Neural cell (in vitro differentiated cells): ENCODE measurements around the gene CCNI2. TPM values are rescaled to one million over a fixed set of nuclear protein-coding genes. Genes with fewer than 3 reads are reported as not detected.

Experiments used
- H2AFZ ChIP-seq: fragments of 200-600, 300-800 bp; sonication (generic), shearing (Covaris generic); 2 replicates; pipeline ENCODE4 v1.6.0; 2014; ENCODE audit warnings: low read depth, mild to moderate bottlenecking, antibody characterized with exemption, low read length, moderate library complexity
- H3F3A ChIP-seq: fragments of 200-600 bp; shearing (Covaris generic); 2 replicates; pipeline ENCODE4 v1.6.1; 2016; ENCODE audit warnings: mild to moderate bottlenecking, moderate library complexity, mixed read lengths, antibody characterized with exemption, low read length; ENCODE audit not compliant: insufficient read depth, poor library complexity, severe bottlenecking
- H3K27ac ChIP-seq: fragments of 200-600, 300-800 bp; sonication (generic), shearing (Covaris generic); 2 replicates; pipeline ENCODE4 v1.5.1; 2014; ENCODE audit warnings: mild to moderate bottlenecking, low read length, moderate library complexity
- H3K27me3 ChIP-seq: fragments of 300-800, 200-600 bp; sonication (generic), shearing (Covaris generic); 2 replicates; pipeline ENCODE4 v1.6.0; 2014; ENCODE audit warnings: mild to moderate bottlenecking, low read depth, low read length, moderate library complexity; ENCODE audit not compliant: insufficient read depth
- H3K36me3 ChIP-seq: fragments of 300-800, 200-600 bp; sonication (generic), shearing (Covaris generic); 2 replicates; pipeline ENCODE4 v1.5.1; 2014; ENCODE audit warnings: mild to moderate bottlenecking, antibody characterized with exemption, low read length, moderate library complexity; ENCODE audit not compliant: insufficient read depth
- H3K4me2 ChIP-seq: fragments of 300-800, 200-600 bp; sonication (generic), shearing (Covaris generic); 2 replicates; pipeline ENCODE4 v1.6.0; 2014; ENCODE audit warnings: mild to moderate bottlenecking, low read length
- H3K4me3 ChIP-seq: fragments of 300-800, 200-600 bp; sonication (generic), shearing (Covaris generic); 2 replicates; pipeline ENCODE4 v1.5.1; 2014; ENCODE audit warnings: mild to moderate bottlenecking, low read length, moderate library complexity
- H3K79me2 ChIP-seq: fragments of 200-600 bp; shearing (Covaris generic); replicated peaks from 2 replicates; pipeline ENCODE4 v1.6.0; 2014; ENCODE audit warnings: mild to moderate bottlenecking, low read length, moderate library complexity; ENCODE audit not compliant: insufficient read depth
- H3K9ac ChIP-seq: fragments of 300-800, 200-600 bp; sonication (generic), shearing (Covaris generic); 2 replicates; pipeline ENCODE4 v1.6.1; 2016; ENCODE audit warnings: mild to moderate bottlenecking, low read length, mixed read lengths
- H3K9me2 ChIP-seq: fragments of 200-600 bp; shearing (Covaris generic); 2 replicates; pipeline ENCODE4 v1.6.1; 2016; ENCODE audit warnings: mild to moderate bottlenecking, low read length, mixed read lengths; ENCODE audit not compliant: insufficient read depth
- H3K9me3 ChIP-seq: fragments of 200-600, 300-800 bp; sonication (generic), shearing (Covaris generic); 2 replicates; pipeline ENCODE4 v1.6.1; 2016; ENCODE audit warnings: mild to moderate bottlenecking, mixed run types, low read length, moderate library complexity, mixed read lengths
- H4K20me1 ChIP-seq: fragments of 200-600 bp; shearing (Covaris generic); 2 replicates; pipeline ENCODE4 v1.6.1; 2016; ENCODE audit warnings: mild to moderate bottlenecking, mixed run types; ENCODE audit not compliant: insufficient read depth
- EP300 ChIP-seq: fragments of 450-650 bp; conservative IDR thresholded peaks from 2 replicates; pipeline ENCODE4 v1.6.1; 2014; ENCODE audit warnings: antibody characterized with exemption, mild to moderate bottlenecking, moderate library complexity; ENCODE audit not compliant: poor library complexity, severe bottlenecking
- EZH2 ChIP-seq: fragments of 200-600, 300-800 bp; shearing (Covaris generic), sonication (generic); IDR thresholded peaks from 2 replicates; pipeline ENCODE4 v1.6.1; 2014; ENCODE audit warnings: antibody characterized with exemption, low read length, borderline replicate concordance, mild to moderate bottlenecking; ENCODE audit not compliant: insufficient read depth, poor library complexity, severe bottlenecking
- MXI1 ChIP-seq: fragments of 450-650 bp; conservative IDR thresholded peaks from 2 replicates; pipeline ENCODE4 v1.6.1; 2014; ENCODE audit warnings: antibody characterized with exemption, mild to moderate bottlenecking; ENCODE audit not compliant: poor library complexity, severe bottlenecking
- POLR2AphosphoS5 ChIP-seq: IDR thresholded peaks from 2 replicates; pipeline ENCODE4 v1.6.1; 2012
- RAD21 ChIP-seq: fragments of 450-650 bp; conservative IDR thresholded peaks from 2 replicates; pipeline ENCODE4 v1.6.1; 2014; ENCODE audit warnings: antibody characterized with exemption, mild to moderate bottlenecking, moderate library complexity
- SMC3 ChIP-seq: fragments of 450-650 bp; conservative IDR thresholded peaks from 2 replicates; pipeline ENCODE4 v1.6.1; 2014; ENCODE audit warnings: antibody characterized with exemption, mild to moderate bottlenecking, moderate library complexity; ENCODE audit not compliant: poor library complexity
- TAF1 ChIP-seq: IDR thresholded peaks from 2 replicates; pipeline ENCODE4 v1.6.1; 2012; ENCODE audit warnings: low read depth
- polyA plus RNA-seq: library from polyadenylated mRNA; depleted of rRNA; stranded (reverse); fragments of >200 nt; gene quantifications from 2 replicates; pipeline ENCODE4 v1.2.3, GENCODE V29; 2014
- TF ChIP-seq, protein P1 (sequence below): fragments of 450-650 bp; IDR thresholded peaks from 2 replicates; pipeline ENCODE4 v1.5.1; 2014; ENCODE audit warnings: antibody characterized with exemption, mild to moderate bottlenecking, moderate library complexity; ENCODE audit not compliant: poor library complexity, severe bottlenecking
- TF ChIP-seq, protein P2 (sequence below): IDR thresholded peaks from 2 replicates; pipeline ENCODE4 v1.6.1; 2012; ENCODE audit warnings: borderline replicate concordance

The CCNI2 gene
- polyA plus RNA-seq, 1 donor from 2014 or later: not detected

DNA sequence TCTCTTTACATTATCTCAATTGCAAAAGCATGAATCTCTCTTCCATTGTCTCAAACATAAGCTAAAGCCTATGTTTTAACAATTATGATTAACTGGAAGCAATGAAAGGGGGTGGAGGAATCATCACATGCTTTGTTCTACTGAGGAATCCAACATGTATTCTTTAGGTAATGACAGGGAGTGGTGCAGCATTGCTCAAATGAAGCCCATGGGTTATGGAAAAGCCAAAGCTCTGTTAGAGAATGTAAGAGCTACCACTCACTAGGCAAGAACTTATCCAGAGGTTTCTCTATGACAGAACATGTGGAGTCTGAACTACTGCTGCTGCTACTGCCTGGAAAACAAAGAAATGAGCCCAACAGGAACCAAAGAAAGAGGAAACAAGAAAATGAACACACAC lies 38.6 kb upstream of the CCNI2 start:
- no peak for TF ChIP-seq EP300
- no peak for TF ChIP-seq EZH2
- TF ChIP-seq MXI1: no peak
- TF ChIP-seq RAD21: no peak
- no peak for TF ChIP-seq TAF1

DNA sequence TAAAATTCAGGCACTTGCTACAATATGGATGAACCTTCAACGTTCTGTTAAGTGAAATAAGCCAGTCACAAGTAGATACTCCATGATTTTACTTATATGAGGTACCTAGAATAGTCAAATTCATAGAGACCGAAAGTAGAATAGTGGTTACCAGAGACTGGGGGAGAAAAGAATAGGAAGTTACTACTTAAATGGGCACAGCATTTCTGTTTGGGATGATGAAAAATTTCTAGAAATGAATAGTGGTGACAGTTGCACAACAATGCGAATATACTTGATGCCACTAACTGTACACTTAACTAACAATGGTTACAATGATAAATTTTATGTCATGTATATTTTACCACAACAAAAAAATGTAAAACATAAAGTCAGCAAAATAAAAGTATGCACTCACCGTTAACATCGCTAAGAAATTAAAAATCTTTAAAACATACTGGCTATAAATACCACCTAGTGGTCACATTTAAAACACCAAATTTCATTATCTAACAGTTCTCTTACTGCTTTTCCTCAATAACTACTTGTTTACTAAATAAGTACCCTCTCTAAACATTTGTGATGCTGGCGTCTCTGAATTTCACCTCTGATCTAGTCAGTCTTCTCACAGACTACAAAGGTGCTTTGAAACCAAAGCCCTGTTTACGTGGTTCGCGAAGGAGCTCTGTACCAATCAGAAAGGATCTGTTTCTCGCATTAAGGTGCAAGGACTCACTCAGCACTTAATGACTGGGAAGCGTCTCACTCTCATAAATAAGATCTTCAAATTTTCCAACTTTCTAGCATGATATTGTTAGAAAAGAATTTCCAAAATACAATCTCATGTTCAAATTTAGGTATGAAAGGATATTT lies 32.5 kb upstream of the CCNI2 start:
- Histone ChIP-seq H3K4me3 (no peak overlapping the region), H3K79me2 (no peaks in the 10 kb centered on the region), H3K9ac (no peak overlapping the region), H3K9me3 (no peaks in the 10 kb centered on the region), H3F3A (no peaks in the 10 kb centered on the region), H3K4me2 (no peak overlapping the region), H3K27ac (no peak overlapping the region), H3K27me3 (no peaks in the 10 kb centered on the region), H4K20me1 (no peaks in the 10 kb centered on the region), H2AFZ (no peak overlapping the region), H3K36me3 (peaks cover 16% of the 10 kb centered on the region), H3K9me2 (no peaks in the 10 kb centered on the region)
- TF ChIP-seq, protein P1, sequence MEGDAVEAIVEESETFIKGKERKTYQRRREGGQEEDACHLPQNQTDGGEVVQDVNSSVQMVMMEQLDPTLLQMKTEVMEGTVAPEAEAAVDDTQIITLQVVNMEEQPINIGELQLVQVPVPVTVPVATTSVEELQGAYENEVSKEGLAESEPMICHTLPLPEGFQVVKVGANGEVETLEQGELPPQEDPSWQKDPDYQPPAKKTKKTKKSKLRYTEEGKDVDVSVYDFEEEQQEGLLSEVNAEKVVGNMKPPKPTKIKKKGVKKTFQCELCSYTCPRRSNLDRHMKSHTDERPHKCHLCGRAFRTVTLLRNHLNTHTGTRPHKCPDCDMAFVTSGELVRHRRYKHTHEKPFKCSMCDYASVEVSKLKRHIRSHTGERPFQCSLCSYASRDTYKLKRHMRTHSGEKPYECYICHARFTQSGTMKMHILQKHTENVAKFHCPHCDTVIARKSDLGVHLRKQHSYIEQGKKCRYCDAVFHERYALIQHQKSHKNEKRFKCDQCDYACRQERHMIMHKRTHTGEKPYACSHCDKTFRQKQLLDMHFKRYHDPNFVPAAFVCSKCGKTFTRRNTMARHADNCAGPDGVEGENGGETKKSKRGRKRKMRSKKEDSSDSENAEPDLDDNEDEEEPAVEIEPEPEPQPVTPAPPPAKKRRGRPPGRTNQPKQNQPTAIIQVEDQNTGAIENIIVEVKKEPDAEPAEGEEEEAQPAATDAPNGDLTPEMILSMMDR: peak; percentile 32
- TF ChIP-seq POLR2AphosphoS5: no peak

More for the DNA sequence above, 38.6 kb upstream of the CCNI2 start:
- Histone ChIP-seq H3K79me2 (no peaks in the 10 kb centered on the region), H3K4me3 (no peak overlapping the region), H3K36me3 (peaks cover 7% of the 10 kb centered on the region), H3K9me2 (no peaks in the 10 kb centered on the region), H3K9ac (no peak overlapping the region), H3K4me2 (no peak overlapping the region), H3K27me3 (no peaks in the 10 kb centered on the region), H3K27ac (no peak overlapping the region), H3F3A (no peaks in the 10 kb centered on the region), H2AFZ (no peak overlapping the region), H3K9me3 (no peaks in the 10 kb centered on the region), H4K20me1 (no peaks in the 10 kb centered on the region)

DNA sequence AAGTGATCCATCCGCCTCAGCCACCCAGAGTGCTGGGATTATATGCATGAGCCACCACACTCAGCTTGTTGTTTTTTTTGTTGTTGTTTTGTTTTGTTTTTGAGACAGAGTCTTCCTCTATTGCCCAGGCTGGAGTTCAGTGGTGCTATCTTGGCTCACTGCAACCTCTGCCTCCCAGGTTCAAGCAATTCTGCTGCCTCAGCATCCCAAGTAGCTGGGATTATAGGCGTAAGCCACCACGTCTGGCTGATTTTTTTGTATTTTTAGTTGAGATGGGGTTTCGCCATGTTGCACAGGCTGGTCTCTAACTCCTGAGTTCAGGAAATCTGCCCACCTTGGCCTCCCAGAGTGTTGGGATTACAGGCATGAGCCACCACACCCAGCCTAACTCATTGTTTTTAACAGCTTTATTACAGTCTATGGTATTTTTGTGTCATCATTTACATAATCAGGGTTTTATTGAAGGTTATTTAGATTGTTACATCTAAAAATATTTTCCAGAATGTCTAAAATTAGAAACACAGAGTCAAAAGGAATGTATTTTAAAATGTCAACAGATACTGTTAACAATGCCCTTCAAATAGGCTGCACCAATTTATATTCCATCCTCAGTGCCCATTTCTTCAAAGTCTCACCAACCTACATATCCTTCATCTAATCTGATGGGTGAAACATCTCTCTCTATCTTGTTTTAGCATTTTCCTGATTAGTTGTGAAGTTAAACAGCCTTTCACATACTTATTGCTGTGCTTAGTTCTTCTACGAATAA lies 28.5 kb upstream of the CCNI2 start:
- no peak overlapping the region for H3K4me2 ChIP-seq
- no peaks in the 10 kb centered on the region for H4K20me1 ChIP-seq
- H3F3A ChIP-seq: no peaks in the 10 kb centered on the region
- H3K4me3 ChIP-seq: no peak overlapping the region
- no peak overlapping the region for H2AFZ ChIP-seq
- no peak overlapping the region for H3K27ac ChIP-seq
- H3K9me2 ChIP-seq: no peaks in the 10 kb centered on the region
- H3K79me2 ChIP-seq: peaks cover 4% of the 10 kb centered on the region
- H3K9ac ChIP-seq: no peak overlapping the region
- H3K36me3 ChIP-seq: peaks cover 10% of the 10 kb centered on the region
- TF ChIP-seq POLR2AphosphoS5 (no peak), EP300 (no peak), EZH2 (no peak), TAF1 (no peak), MXI1 (no peak), SMC3 (no peak), RAD21 (no peak)
- TF ChIP-seq, protein P1: no peak
- TF ChIP-seq, protein P2, sequence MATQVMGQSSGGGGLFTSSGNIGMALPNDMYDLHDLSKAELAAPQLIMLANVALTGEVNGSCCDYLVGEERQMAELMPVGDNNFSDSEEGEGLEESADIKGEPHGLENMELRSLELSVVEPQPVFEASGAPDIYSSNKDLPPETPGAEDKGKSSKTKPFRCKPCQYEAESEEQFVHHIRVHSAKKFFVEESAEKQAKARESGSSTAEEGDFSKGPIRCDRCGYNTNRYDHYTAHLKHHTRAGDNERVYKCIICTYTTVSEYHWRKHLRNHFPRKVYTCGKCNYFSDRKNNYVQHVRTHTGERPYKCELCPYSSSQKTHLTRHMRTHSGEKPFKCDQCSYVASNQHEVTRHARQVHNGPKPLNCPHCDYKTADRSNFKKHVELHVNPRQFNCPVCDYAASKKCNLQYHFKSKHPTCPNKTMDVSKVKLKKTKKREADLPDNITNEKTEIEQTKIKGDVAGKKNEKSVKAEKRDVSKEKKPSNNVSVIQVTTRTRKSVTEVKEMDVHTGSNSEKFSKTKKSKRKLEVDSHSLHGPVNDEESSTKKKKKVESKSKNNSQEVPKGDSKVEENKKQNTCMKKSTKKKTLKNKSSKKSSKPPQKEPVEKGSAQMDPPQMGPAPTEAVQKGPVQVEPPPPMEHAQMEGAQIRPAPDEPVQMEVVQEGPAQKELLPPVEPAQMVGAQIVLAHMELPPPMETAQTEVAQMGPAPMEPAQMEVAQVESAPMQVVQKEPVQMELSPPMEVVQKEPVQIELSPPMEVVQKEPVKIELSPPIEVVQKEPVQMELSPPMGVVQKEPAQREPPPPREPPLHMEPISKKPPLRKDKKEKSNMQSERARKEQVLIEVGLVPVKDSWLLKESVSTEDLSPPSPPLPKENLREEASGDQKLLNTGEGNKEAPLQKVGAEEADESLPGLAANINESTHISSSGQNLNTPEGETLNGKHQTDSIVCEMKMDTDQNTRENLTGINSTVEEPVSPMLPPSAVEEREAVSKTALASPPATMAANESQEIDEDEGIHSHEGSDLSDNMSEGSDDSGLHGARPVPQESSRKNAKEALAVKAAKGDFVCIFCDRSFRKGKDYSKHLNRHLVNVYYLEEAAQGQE: no peak
- no peaks in the 10 kb centered on the region for H3K27me3 ChIP-seq
- H3K9me3 ChIP-seq: no peaks in the 10 kb centered on the region
